GM23338 (cell line): ENCODE results near the gene ADAMTSL2.

Experiments
- EZH2 ChIP-seq: fragments of 200-600 bp; sonication (generic); IDR thresholded peaks from one replicate; pipeline ENCODE4 v1.8.0; 2017; ENCODE audit warnings: antibody characterized with exemption, mild to moderate bottlenecking, low read depth; ENCODE audit not compliant: unreplicated experiment
- EZH2phosphoT487 ChIP-seq: fragments of 200-600 bp; sonication (generic); IDR thresholded peaks from one replicate; pipeline ENCODE4 v1.8.1; 2018; ENCODE audit warnings: antibody characterized with exemption; ENCODE audit not compliant: unreplicated experiment
- NANOG ChIP-seq: IDR thresholded peaks from 2 replicates; pipeline ENCODE4 v1.6.1; 2016; ENCODE audit warnings: antibody characterized with exemption, borderline replicate concordance
- POLR2AphosphoS5 ChIP-seq: IDR thresholded peaks from 2 replicates; pipeline ENCODE4 v1.6.1; 2016; ENCODE audit warnings: antibody characterized with exemption, low read depth
- TF ChIP-seq, protein P1 (sequence below), 2 experiments: fragments of 200-600 bp in 1 of 2; sonication (generic) in 1 of 2; conservative IDR thresholded peaks; 2 replicates each; pipeline versions ENCODE4 v1.5.1 to v1.6.1; 2016 to 2017; ENCODE audit warnings: antibody characterized with exemption in 2 of 2, low read depth in 2 of 2, mild to moderate bottlenecking in 2 of 2, moderate library complexity in 1 of 2
- TF ChIP-seq, protein P2 (sequence below): fragments of 250-450 bp; sonication (Bioruptor Pico); IDR thresholded peaks from 2 replicates; pipeline ENCODE4 v1.5.0; 2020; ENCODE audit warnings: mild to moderate bottlenecking, moderate library complexity

- TF ChIP-seq EZH2 (no peak), EZH2phosphoT487 (no peak), POLR2AphosphoS5 (no peak), NANOG (no peak)
- TF ChIP-seq, protein P1, sequence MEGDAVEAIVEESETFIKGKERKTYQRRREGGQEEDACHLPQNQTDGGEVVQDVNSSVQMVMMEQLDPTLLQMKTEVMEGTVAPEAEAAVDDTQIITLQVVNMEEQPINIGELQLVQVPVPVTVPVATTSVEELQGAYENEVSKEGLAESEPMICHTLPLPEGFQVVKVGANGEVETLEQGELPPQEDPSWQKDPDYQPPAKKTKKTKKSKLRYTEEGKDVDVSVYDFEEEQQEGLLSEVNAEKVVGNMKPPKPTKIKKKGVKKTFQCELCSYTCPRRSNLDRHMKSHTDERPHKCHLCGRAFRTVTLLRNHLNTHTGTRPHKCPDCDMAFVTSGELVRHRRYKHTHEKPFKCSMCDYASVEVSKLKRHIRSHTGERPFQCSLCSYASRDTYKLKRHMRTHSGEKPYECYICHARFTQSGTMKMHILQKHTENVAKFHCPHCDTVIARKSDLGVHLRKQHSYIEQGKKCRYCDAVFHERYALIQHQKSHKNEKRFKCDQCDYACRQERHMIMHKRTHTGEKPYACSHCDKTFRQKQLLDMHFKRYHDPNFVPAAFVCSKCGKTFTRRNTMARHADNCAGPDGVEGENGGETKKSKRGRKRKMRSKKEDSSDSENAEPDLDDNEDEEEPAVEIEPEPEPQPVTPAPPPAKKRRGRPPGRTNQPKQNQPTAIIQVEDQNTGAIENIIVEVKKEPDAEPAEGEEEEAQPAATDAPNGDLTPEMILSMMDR (conservative IDR thresholded peaks at IDR 0.05; ENCODE audit: low read depth in 2 of 2): no peak
- TF ChIP-seq, protein P2, sequence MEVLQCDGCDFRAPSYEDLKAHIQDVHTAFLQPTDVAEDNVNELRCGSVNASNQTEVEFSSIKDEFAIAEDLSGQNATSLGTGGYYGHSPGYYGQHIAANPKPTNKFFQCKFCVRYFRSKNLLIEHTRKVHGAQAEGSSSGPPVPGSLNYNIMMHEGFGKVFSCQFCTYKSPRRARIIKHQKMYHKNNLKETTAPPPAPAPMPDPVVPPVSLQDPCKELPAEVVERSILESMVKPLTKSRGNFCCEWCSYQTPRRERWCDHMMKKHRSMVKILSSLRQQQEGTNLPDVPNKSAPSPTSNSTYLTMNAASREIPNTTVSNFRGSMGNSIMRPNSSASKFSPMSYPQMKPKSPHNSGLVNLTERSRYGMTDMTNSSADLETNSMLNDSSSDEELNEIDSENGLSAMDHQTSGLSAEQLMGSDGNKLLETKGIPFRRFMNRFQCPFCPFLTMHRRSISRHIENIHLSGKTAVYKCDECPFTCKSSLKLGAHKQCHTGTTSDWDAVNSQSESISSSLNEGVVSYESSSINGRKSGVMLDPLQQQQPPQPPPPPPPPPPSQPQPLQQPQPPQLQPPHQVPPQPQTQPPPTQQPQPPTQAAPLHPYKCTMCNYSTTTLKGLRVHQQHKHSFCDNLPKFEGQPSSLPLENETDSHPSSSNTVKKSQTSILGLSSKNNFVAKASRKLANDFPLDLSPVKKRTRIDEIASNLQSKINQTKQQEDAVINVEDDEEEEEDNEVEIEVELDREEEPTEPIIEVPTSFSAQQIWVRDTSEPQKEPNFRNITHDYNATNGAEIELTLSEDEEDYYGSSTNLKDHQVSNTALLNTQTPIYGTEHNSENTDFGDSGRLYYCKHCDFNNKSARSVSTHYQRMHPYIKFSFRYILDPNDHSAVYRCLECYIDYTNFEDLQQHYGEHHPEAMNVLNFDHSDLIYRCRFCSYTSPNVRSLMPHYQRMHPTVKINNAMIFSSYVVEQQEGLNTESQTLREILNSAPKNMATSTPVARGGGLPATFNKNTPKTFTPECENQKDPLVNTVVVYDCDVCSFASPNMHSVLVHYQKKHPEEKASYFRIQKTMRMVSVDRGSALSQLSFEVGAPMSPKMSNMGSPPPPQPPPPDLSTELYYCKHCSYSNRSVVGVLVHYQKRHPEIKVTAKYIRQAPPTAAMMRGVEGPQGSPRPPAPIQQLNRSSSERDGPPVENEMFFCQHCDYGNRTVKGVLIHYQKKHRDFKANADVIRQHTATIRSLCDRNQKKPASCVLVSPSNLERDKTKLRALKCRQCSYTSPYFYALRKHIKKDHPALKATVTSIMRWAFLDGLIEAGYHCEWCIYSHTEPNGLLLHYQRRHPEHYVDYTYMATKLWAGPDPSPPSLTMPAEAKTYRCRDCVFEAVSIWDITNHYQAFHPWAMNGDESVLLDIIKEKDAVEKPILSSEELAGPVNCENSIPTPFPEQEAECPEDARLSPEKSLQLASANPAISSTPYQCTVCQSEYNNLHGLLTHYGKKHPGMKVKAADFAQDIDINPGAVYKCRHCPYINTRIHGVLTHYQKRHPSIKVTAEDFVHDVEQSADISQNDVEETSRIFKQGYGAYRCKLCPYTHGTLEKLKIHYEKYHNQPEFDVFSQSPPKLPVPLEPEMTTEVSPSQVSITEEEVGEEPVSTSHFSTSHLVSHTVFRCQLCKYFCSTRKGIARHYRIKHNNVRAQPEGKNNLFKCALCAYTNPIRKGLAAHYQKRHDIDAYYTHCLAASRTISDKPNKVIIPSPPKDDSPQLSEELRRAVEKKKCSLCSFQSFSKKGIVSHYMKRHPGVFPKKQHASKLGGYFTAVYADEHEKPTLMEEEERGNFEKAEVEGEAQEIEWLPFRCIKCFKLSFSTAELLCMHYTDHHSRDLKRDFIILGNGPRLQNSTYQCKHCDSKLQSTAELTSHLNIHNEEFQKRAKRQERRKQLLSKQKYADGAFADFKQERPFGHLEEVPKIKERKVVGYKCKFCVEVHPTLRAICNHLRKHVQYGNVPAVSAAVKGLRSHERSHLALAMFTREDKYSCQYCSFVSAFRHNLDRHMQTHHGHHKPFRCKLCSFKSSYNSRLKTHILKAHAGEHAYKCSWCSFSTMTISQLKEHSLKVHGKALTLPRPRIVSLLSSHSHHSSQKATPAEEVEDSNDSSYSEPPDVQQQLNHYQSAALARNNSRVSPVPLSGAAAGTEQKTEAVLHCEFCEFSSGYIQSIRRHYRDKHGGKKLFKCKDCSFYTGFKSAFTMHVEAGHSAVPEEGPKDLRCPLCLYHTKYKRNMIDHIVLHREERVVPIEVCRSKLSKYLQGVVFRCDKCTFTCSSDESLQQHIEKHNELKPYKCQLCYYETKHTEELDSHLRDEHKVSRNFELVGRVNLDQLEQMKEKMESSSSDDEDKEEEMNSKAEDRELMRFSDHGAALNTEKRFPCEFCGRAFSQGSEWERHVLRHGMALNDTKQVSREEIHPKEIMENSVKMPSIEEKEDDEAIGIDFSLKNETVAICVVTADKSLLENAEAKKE (CRISPR knock-in tag): no peak
These were observed 31.9 kb downstream of the ADAMTSL2 start for GRCh38 chr9:133566382-133566781.
